ENCODE results near the gene MUS81. TPM values are rescaled to one million over a fixed set of nuclear protein-coding genes. Genes with fewer than 3 reads are reported as not detected.

Gene MUS81
- total RNA-seq, 1 donor from 2014 or later: 58.4 TPM

GRCh38 chr11:65861533-65862183 lies 1.4 kb downstream of the MUS81 start:
- FAIRE-seq: no peak
- TF ChIP-seq CTCF (IDR thresholded peaks at IDR 0.05; ENCODE audit: insufficient read depth, low read length, severe bottlenecking): no peak
- no peaks in the 10 kb centered on the region for H3K27me3 ChIP-seq (ENCODE audit: control insufficient read depth, insufficient read depth, low read length)
- DNase-seq (ENCODE audit: low read depth): no peak
- H3K4me3 ChIP-seq (ENCODE audit: low read depth, low read length): peak overlapping the region; percentile 98
- H3K36me3 ChIP-seq (ENCODE audit: control insufficient read depth, insufficient read depth, low read length): peaks cover 38% of the 10 kb centered on the region

- peaks cover 40% of the 10 kb centered on the region for H3K36me3 ChIP-seq (ENCODE audit: control insufficient read depth, insufficient read depth, low read length)
- DNase-seq (ENCODE audit: low read depth) (no peak), FAIRE-seq (no peak)
- H3K4me3 ChIP-seq (ENCODE audit: low read depth, low read length): no peak overlapping the region
- H3K27me3 ChIP-seq (ENCODE audit: control insufficient read depth, insufficient read depth, low read length): no peaks in the 10 kb centered on the region
- no peak for TF ChIP-seq CTCF (IDR thresholded peaks at IDR 0.05; ENCODE audit: insufficient read depth, low read length, severe bottlenecking)
These were observed 2.0 kb downstream of the MUS81 start for GRCh38 chr11:65862191-65862735.

GRCh38 chr11:65862941-65863888 lies 3.0 kb downstream of the MUS81 start:
- H3K36me3 ChIP-seq (ENCODE audit: control insufficient read depth, insufficient read depth, low read length): peaks cover 40% of the 10 kb centered on the region
- FAIRE-seq (no peak), DNase-seq (ENCODE audit: low read depth) (no peak)
- no peak for TF ChIP-seq CTCF (IDR thresholded peaks at IDR 0.05; ENCODE audit: insufficient read depth, low read length, severe bottlenecking)
- H3K27me3 ChIP-seq (ENCODE audit: control insufficient read depth, insufficient read depth, low read length): no peaks in the 10 kb centered on the region
- H3K4me3 ChIP-seq (ENCODE audit: low read depth, low read length): no peak overlapping the region

GRCh38 chr11:65863889-65864705 lies 3.9 kb downstream of the MUS81 start:
- Histone ChIP-seq H3K27me3 (ENCODE audit: control insufficient read depth, insufficient read depth, low read length) (no peaks in the 10 kb centered on the region), H3K36me3 (ENCODE audit: control insufficient read depth, insufficient read depth, low read length) (peaks cover 40% of the 10 kb centered on the region), H3K4me3 (ENCODE audit: low read depth, low read length) (no peak overlapping the region)
- no peak for FAIRE-seq
- TF ChIP-seq CTCF (IDR thresholded peaks at IDR 0.05; ENCODE audit: insufficient read depth, low read length, severe bottlenecking): no peak
- no peak for DNase-seq (ENCODE audit: low read depth)

GRCh38 chr11:65864706-65865471 lies 4.7 kb downstream of the MUS81 start:
- H3K36me3 ChIP-seq (ENCODE audit: control insufficient read depth, insufficient read depth, low read length): peaks cover 40% of the 10 kb centered on the region
- FAIRE-seq: no peak

More at GRCh38 chr11:65864706-65865471, 4.7 kb downstream of the MUS81 start:
- no peaks in the 10 kb centered on the region for H3K27me3 ChIP-seq (ENCODE audit: control insufficient read depth, insufficient read depth, low read length)
- no peak for TF ChIP-seq CTCF (IDR thresholded peaks at IDR 0.05; ENCODE audit: insufficient read depth, low read length, severe bottlenecking)
- no peak for DNase-seq (ENCODE audit: low read depth)
- no peak overlapping the region for H3K4me3 ChIP-seq (ENCODE audit: low read depth, low read length)

All from bronchial epithelial cell (primary cell).